A549 (cell line): Measurements from ENCODE around the gene GALNT18. TPM values are rescaled to one million over a fixed set of nuclear protein-coding genes. Genes with fewer than 3 reads are reported as not detected.

Source experiments
- ATAC-seq, 2 experiments: fragments of 200-7000 bp in 1 of 2; fragments of >200 bp in 1 of 2; cut with Nextera tagmentation in 1 of 2; cut with Tn5 transposase in 1 of 2; 3 replicates each; pipeline versions ENCODE4 v1.8.0 to v1.9.1; 2018 to 2020; ENCODE audit warnings: mild to moderate bottlenecking in 1 of 2, moderate library complexity in 1 of 2
- CTCF ChIA-PET: fragments of 300-600 bp; sonication (Branson Sonifier 250); formaldehyde crosslinking; extraction: SDS; loops from one replicate; lab custom pipeline; 2021; ENCODE audit warnings: antibody characterized with exemption, inconsistent platforms; lab: Yijun Ruan, JAX
- POLR2A ChIA-PET: fragments of 350-600 bp; formaldehyde crosslinking; extraction: SDS; loops from one replicate; lab custom pipeline; 2021; ENCODE audit warnings: antibody characterized with exemption, inconsistent platforms; lab: Yijun Ruan, JAX
- DNase-seq, 2 experiments: peaks; one replicate each; pipeline versions ENCODE4 v3.0.0 to v3.0.0-alpha.2; 2011 to 2016; ENCODE audit warnings: low read depth in 1 of 2, low spot score in 1 of 2
- FAIRE-seq: peaks from 2 replicates; lab custom pipeline; 2011; peaks lifted over from hg19 to GRCh38; lab: Jason Lieb, UNC
- H3K27ac ChIP-seq, 2 experiments: fragments of >200 bp; sonication (Bioruptor Twin); formaldehyde crosslinking; 3 replicates each; pipeline ENCODE4 v1.5.1; 2016 to 2017
- H3K4me1 ChIP-seq: fragments of >200 bp; sonication (Bioruptor Twin); formaldehyde crosslinking; 3 replicates; pipeline ENCODE4 v1.6.1; 2016
- H3K4me2 ChIP-seq: fragments of >200 bp; sonication (Bioruptor Twin); formaldehyde crosslinking; 3 replicates; pipeline ENCODE4 v1.6.1; 2016
- H3K4me3 ChIP-seq: fragments of >200 bp; sonication (Bioruptor Twin); formaldehyde crosslinking; 3 replicates; pipeline ENCODE4 v1.5.1; 2016
- H3K9me3 ChIP-seq: fragments of >200 bp; sonication (Bioruptor Twin); formaldehyde crosslinking; 3 replicates; pipeline ENCODE4 v1.6.1; 2016
- BCL3 ChIP-seq: fragments of >200 bp; sonication (Bioruptor Twin); formaldehyde crosslinking; IDR thresholded peaks from 3 replicates; pipeline ENCODE4 v1.6.1; 2016
- CHD4 ChIP-seq: fragments of 200-600 bp; sonication (generic); IDR thresholded peaks from 2 replicates; pipeline ENCODE4 v1.6.1; 2016; ENCODE audit warnings: antibody characterized with exemption, mild to moderate bottlenecking, borderline replicate concordance
- CTCF ChIP-seq: fragments of >200 bp; sonication (Bioruptor Twin); formaldehyde crosslinking; IDR thresholded peaks from 3 replicates; pipeline ENCODE4 v1.5.1; 2016
- EP300 ChIP-seq, 2 experiments: fragments of >200 bp; sonication (Bioruptor Twin); formaldehyde crosslinking; IDR thresholded peaks; 2 replicates in 1 of 2; 3 replicates in 1 of 2; pipeline ENCODE4 v1.6.1; 2016 to 2017
- ESRRA ChIP-seq: fragments of 150-350 bp; IDR thresholded peaks from 2 replicates; pipeline ENCODE4 v1.6.1; 2014; ENCODE audit warnings: mild to moderate bottlenecking, low read length, borderline replicate concordance
- FOXS1 ChIP-seq: fragments of 250-450 bp; sonication (Bioruptor Pico); IDR thresholded peaks from 2 replicates; pipeline ENCODE4 v1.5.0; 2020; ENCODE audit warnings: mild to moderate bottlenecking, moderate library complexity
- HDAC2 ChIP-seq: fragments of 200-600 bp; sonication (generic); IDR thresholded peaks from 2 replicates; pipeline ENCODE4 v1.6.1; 2016
- HES2 ChIP-seq: fragments of >200 bp; sonication (Bioruptor Twin); formaldehyde crosslinking; IDR thresholded peaks from 2 replicates; pipeline ENCODE4 v1.6.1; 2016
- HMGXB4 ChIP-seq: fragments of 250-450 bp; sonication (Bioruptor Pico); IDR thresholded peaks from 2 replicates; pipeline ENCODE4 v1.5.0; 2021; ENCODE audit warnings: mild to moderate bottlenecking, moderate library complexity, borderline replicate concordance
- HOXB13 ChIP-seq: fragments of 250-450 bp; sonication (Bioruptor Pico); IDR thresholded peaks from 2 replicates; pipeline ENCODE4 v1.5.0; 2020; ENCODE audit warnings: low read depth, mild to moderate bottlenecking, moderate library complexity
- MAFK ChIP-seq: fragments of 450-650 bp; IDR thresholded peaks from 2 replicates; pipeline ENCODE4 v1.6.1; 2014; ENCODE audit not compliant: partially characterized antibody
- NPAS2 ChIP-seq: fragments of 250-450 bp; sonication (Bioruptor Pico); IDR thresholded peaks from 2 replicates; pipeline ENCODE4 v1.8.0; 2022; ENCODE audit warnings: mild to moderate bottlenecking, moderate library complexity, borderline replicate concordance
- RAD21 ChIP-seq, 2 experiments: fragments of >200 bp in 1 of 2; sonication (Bioruptor Twin) in 1 of 2; formaldehyde crosslinking in 1 of 2; IDR thresholded peaks in 1 of 2; conservative IDR thresholded peaks in 1 of 2; 2 replicates in 1 of 2; 3 replicates in 1 of 2; pipeline ENCODE4 v1.6.1; 2012 to 2018; ENCODE audit warnings: inconsistent platforms in 1 of 2
- RARB ChIP-seq: fragments of 250-450 bp; sonication (Bioruptor Pico); IDR thresholded peaks from 2 replicates; pipeline ENCODE4 v1.8.0; 2021; ENCODE audit warnings: mild to moderate bottlenecking, moderate library complexity
- USF2 ChIP-seq: fragments of 450-650 bp; IDR thresholded peaks from 2 replicates; pipeline ENCODE4 v1.6.1; 2014; ENCODE audit warnings: antibody characterized with exemption
- WGBS: methylation state at CpG from one replicate; pipeline ENCODE4 v1.1.6; 2017; ENCODE audit errors: missing lambda C conversion rate; 5-methylcytosine and 5-hydroxymethylcytosine counted together
- polyA plus RNA-seq, 4 experiments: library from polyadenylated mRNA; depleted of rRNA in 3 of 4; stranded (reverse); fragments of >200 nt; fragmentation: RNase III in 1 of 4; extraction: RNeasy Plus Mini Kit Qiagen cat#74134 plus additional on column Dnase treatment in 1 of 4; gene quantifications; 2 replicates in 3 of 4; 3 replicates in 1 of 4; pipeline ENCODE4 v1.2.3, GENCODE V29; 2011 to 2017

Gene GALNT18
- polyA plus RNA-seq, 2 of the 4 experiments (the other 2 are of a cell fraction): 6.7 to 16.1 TPM

GRCh38 chr11:11622772-11623171, 967 bp upstream of the GALNT18 start:
- Histone ChIP-seq H3K9me3 (no peaks in the 10 kb centered on the region), H3K27ac (peak overlapping the region; percentile 83 to 90), H3K4me1 (peaks cover 31% of the 10 kb centered on the region), H3K4me2 (peak overlapping the region; percentile 100), H3K4me3 (no peak overlapping the region)
- POLR2A ChIA-PET: interaction anchor here (2.2 kb wide), 1 partner anchor 13 kb away, joined by 13 read pairs; no protein-coding TSS in a partner anchor
- FAIRE-seq: no peak
- CTCF ChIA-PET: interaction anchor here (0.6 to 5.1 kb wide), 3 partner anchors 13 to 594 kb away, joined by 3 to 34 read pairs (median 7); no protein-coding TSS in a partner anchor
- 29% methylated on average over 5 of the region's 5 CpGs for WGBS
- no peak for TF ChIP-seq MAFK
- ATAC-seq: no peak
- DNase-seq: no peak

- CTCF ChIA-PET: interaction anchor here (0.6 to 5.1 kb wide), 11 partner anchors 12 to 594 kb away, joined by 3 to 34 read pairs (median 4); no protein-coding TSS in a partner anchor
- POLR2A ChIA-PET: interaction anchor here (0.7 to 2.7 kb wide), 9 partner anchors 13 to 872 kb away, joined by 3 to 20 read pairs (median 5); partner anchors contain the start of genes CTR9 and EIF4G2
- H3K9me3 ChIP-seq: no peaks in the 10 kb centered on the region
- TF ChIP-seq RAD21 (conservative IDR thresholded peaks at IDR 0.05 in 1 of 2, IDR thresholded peaks at IDR 0.05 in 1 of 2): no peak
- TF ChIP-seq HMGXB4 (CRISPR knock-in tag): no peak
- no peak for TF ChIP-seq BCL3
- TF ChIP-seq EP300 (IDR thresholded peaks at IDR 0.05): no peak
- TF ChIP-seq HOXB13: no peak
- TF ChIP-seq HDAC2: no peak
- no peak for TF ChIP-seq CHD4
- TF ChIP-seq ESRRA: no peak
- TF ChIP-seq CTCF: no peak; the same call in 2 of the 3 replicates
- TF ChIP-seq USF2: no peak
- TF ChIP-seq RARB (CRISPR knock-in tag): no peak
- no peak for TF ChIP-seq FOXS1
- no peak for TF ChIP-seq NPAS2 (CRISPR knock-in tag)
- no peak for TF ChIP-seq HES2
- H3K27ac ChIP-seq: peak overlapping the region; percentile 83 to 90
- ATAC-seq: peak; percentile 36 to 42
- H3K4me3 ChIP-seq: peak overlapping the region; percentile 35; the same call in 2 of the 3 replicates
- H3K4me2 ChIP-seq: peak overlapping the region; percentile 100
- 7% methylated on average over 11 of the region's 12 CpGs for WGBS
- no peak for FAIRE-seq
- peaks cover 31% of the 10 kb centered on the region for H3K4me1 ChIP-seq
- no peak for DNase-seq
Observed at GRCh38 chr11:11622340-11622706, 518 bp upstream of the GALNT18 start.
